HEK293 (cell line): ENCODE measurements around the gene MSTO1.
"Not testable (repeated sequence)": the region's sequence is repeated elsewhere in the genome, so short reads cannot be mapped to it uniquely, and the experiment has no call there.

Source experiments
- CTCF ChIA-PET: fragments of 350-600 bp; formaldehyde crosslinking; extraction: SDS; loops from one replicate; lab custom pipeline; 2021; ENCODE audit warnings: antibody characterized with exemption; lab: Yijun Ruan, JAX
- POLR2A ChIA-PET: fragments of 300-600 bp; formaldehyde crosslinking; extraction: SDS; loops from one replicate; lab custom pipeline; 2020; ENCODE audit warnings: antibody characterized with exemption, inconsistent platforms; lab: Yijun Ruan, JAX
- H3K27ac ChIP-seq: fragments of 200-500 bp; sonication (Bioruptor generic); 2 replicates; pipeline ENCODE4 v1.5.1; 2014; ENCODE audit warnings: low read depth, low read length, control low read depth, inconsistent platforms; ENCODE audit errors: extremely low read depth
- H3K36me3 ChIP-seq, 2 experiments: fragments of 200-500 bp in 1 of 2; sonication (Bioruptor generic) in 1 of 2; 1 replicate in 1 of 2; 2 replicates in 1 of 2; pipeline ENCODE4 v1.5.1; 2014 to 2017; ENCODE audit warnings: inconsistent platforms in 2 of 2, low read length in 2 of 2; ENCODE audit not compliant: control insufficient read depth in 2 of 2, insufficient read depth in 1 of 2
- H3K4me1 ChIP-seq: fragments of 200-500 bp; sonication (Bioruptor generic); 2 replicates; pipeline ENCODE4 v1.5.1; 2014; ENCODE audit warnings: mild to moderate bottlenecking, low read length, inconsistent platforms; ENCODE audit not compliant: control insufficient read depth, insufficient read depth
- H3K4me3 ChIP-seq: 2 replicates; pipeline ENCODE4 v1.5.1; 2011; ENCODE audit warnings: low read depth, mild to moderate bottlenecking, control low read depth, low read length, moderate library complexity
- H3K9me3 ChIP-seq: fragments of 200-500 bp; sonication (Bioruptor generic); 2 replicates; pipeline ENCODE4 v1.5.1; 2014; ENCODE audit warnings: low read depth, low read length, inconsistent platforms; ENCODE audit not compliant: control insufficient read depth, insufficient read depth
- KLF7 ChIP-seq: fragments of 450-650 bp; formaldehyde crosslinking; IDR thresholded peaks from 2 replicates; pipeline ENCODE4 v1.5.1; 2016; ENCODE audit warnings: missing biosample characterization, missing genetic modification characterization, borderline replicate concordance
- KLF8 ChIP-seq: fragments of 450-650 bp; formaldehyde crosslinking; IDR thresholded peaks from 2 replicates; pipeline ENCODE4 v1.5.1; 2016; ENCODE audit warnings: missing biosample characterization, missing genetic modification characterization
- ZBTB17 ChIP-seq: fragments of 450-650 bp; formaldehyde crosslinking; IDR thresholded peaks from 2 replicates; pipeline ENCODE4 v1.5.1; 2016; ENCODE audit warnings: missing biosample characterization, missing genetic modification characterization
- ZBTB26 ChIP-seq: fragments of 450-650 bp; formaldehyde crosslinking; optimal IDR thresholded peaks from 2 replicates; pipeline ENCODE3; 2016; ENCODE audit warnings: missing biosample characterization, mild to moderate bottlenecking, missing genetic modification characterization
- ZBTB8A ChIP-seq: fragments of 450-650 bp; formaldehyde crosslinking; IDR thresholded peaks from 2 replicates; pipeline ENCODE4 v1.5.1; 2016; ENCODE audit warnings: missing biosample characterization, missing genetic modification characterization
- ZNF362 ChIP-seq: fragments of 450-650 bp; formaldehyde crosslinking; IDR thresholded peaks from 2 replicates; pipeline ENCODE4 v1.5.1; 2016; ENCODE audit warnings: missing biosample characterization, missing genetic modification characterization
- ZNF664 ChIP-seq: fragments of 450-650 bp; formaldehyde crosslinking; IDR thresholded peaks from 2 replicates; pipeline ENCODE4 v1.5.1; 2016; ENCODE audit warnings: missing biosample characterization, missing genetic modification characterization
- ZNF843 ChIP-seq: fragments of 450-650 bp; formaldehyde crosslinking; IDR thresholded peaks from 2 replicates; pipeline ENCODE4 v1.5.1; 2016; ENCODE audit warnings: missing biosample characterization, missing genetic modification characterization

Gene MSTO1

GRCh38 chr1:155610257-155610647 is 234 bp downstream of the MSTO1 start:
- TF ChIP-seq ZBTB17 (tag by site-specific recombination) (0 out of 2 replicates have a peak, but pooled peaks have one; percentile 13), ZBTB26 (peak; percentile 4)
- TF ChIP-seq, all 188 proteins: peak for 2; not testable (repeated sequence) for 186
- H3K9me3 ChIP-seq, H3K27ac ChIP-seq, H3K4me1 ChIP-seq, CTCF ChIA-PET, POLR2A ChIA-PET: not testable (repeated sequence)
- Histone ChIP-seq H3K4me3 (peak overlapping the region; percentile 39), H3K36me3 (peaks cover 0 to 22% of the 10 kb centered on the region in 2 experiments; a peak in 1 of 3 replicates)

DNA sequence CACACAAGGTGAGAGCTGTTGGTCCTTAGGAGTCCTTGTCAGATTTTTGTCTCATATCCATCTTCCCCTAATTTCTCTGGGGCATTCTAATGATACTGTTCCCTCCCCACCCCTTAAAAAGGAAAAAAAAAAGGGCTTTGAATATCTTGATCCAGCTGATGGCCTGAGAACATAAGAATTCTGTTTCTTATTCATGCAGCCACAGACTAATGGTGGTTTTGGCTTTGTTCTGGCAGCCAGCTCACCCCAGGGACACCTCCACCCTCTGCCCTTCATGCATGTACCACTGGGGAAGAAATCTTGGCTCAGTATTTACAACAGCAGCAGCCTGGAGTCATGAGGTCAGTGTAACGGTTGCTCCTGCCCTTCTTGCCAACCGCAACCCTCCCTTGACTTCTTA is 3.2 kb downstream of the MSTO1 start:
- CTCF ChIA-PET, H3K27ac ChIP-seq, H3K9me3 ChIP-seq, H3K4me3 ChIP-seq, H3K4me1 ChIP-seq: not testable (repeated sequence)
- POLR2A ChIA-PET: interaction anchor here (0.6 kb wide), 1 partner anchor 38 kb away, joined by 3 read pairs; no protein-coding TSS in a partner anchor
- H3K36me3 ChIP-seq: peaks cover 0 to 22% of the 10 kb centered on the region in 2 experiments; a peak in 1 of 3 replicates

- ChIA-PET CTCF (no interaction called here), POLR2A (no interaction called here)
These were observed 12.2 kb downstream of the MSTO1 start for GRCh38 chr1:155622191-155622590.

DNA sequence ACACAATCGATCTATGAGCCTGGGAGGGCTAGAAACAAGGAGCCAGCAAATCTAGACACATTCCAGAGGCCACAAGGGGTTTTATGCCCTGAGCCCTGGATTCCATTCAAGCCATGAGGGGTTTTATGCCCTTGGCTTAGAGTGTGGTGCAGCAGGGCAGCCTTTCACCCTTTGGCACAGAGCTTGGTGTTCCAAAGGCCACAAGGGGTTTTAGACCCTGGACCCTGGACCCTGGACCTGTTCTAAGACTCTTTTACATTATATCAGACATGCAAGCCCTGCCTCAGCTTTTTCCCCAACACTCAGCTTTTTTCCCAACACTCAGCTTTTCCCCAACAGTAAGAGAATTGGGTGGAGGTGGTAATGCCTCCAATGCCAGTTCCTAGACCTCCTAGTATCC is 13.3 kb downstream of the MSTO1 start:
- Histone ChIP-seq H3K9me3 (no peaks in the 10 kb centered on the region), H3K36me3 (no peaks in the 10 kb centered on the region), H3K4me1 (no peaks in the 10 kb centered on the region)
- TF ChIP-seq ZNF843 (tag by site-specific recombination) (no peak), KLF8 (tag by site-specific recombination) (no peak), ZNF362 (tag by site-specific recombination) (no peak)
- TF ChIP-seq, all 188 proteins: peak for 0
- POLR2A ChIA-PET: no interaction called here
- Histone ChIP-seq H3K27ac (no peak overlapping the region), H3K4me3 (no peak overlapping the region)
- CTCF ChIA-PET: no interaction called here

More at GRCh38 chr1:155622191-155622590, 12.2 kb downstream of the MSTO1 start:
- Histone ChIP-seq H3K4me1 (no peaks in the 10 kb centered on the region), H3K4me3 (no peak overlapping the region), H3K27ac (no peak overlapping the region), H3K9me3 (no peaks in the 10 kb centered on the region), H3K36me3 (no peaks in the 10 kb centered on the region)
- no peak for TF ChIP-seq ZBTB8A (tag by site-specific recombination)
- no peak for TF ChIP-seq ZNF664 (tag by site-specific recombination)
- TF ChIP-seq KLF7 (tag by site-specific recombination): no peak

DNA sequence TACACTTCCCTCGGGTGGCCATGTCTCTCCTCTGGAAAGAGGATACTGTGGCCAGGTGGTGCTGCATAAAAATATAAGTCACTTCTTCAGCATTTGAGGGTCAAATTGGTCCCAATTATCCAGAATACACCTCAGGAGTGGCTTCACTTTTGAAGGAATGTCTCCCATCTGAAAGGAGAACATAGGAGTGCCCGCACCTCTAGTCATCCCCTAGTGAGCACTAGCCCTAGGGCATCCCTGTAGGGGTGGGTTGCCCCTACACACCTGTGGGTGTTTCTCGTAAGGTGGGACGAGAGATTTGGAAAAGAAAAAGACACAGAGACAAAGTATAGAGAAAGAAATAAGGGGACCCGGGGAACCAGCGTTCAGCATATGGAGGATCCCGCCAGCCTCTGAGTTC is 16.4 kb downstream of the MSTO1 start:
- H3K27ac ChIP-seq, H3K9me3 ChIP-seq, H3K4me1 ChIP-seq, POLR2A ChIA-PET, H3K4me3 ChIP-seq, H3K36me3 ChIP-seq, CTCF ChIA-PET: not testable (repeated sequence)
